Stimulated activated CD4-positive, alpha-beta T cell treated with anti-CD3 and anti-CD28 coated beads, Interleukin-12 subunit alpha, Interleukin-12 subunit beta, amount 100 ng/mL, for 48 hours (primary cell): Measurements from ENCODE around the gene CCDC195.

Experiments
- DNase-seq, 3 donors: peaks; one replicate each; pipeline ENCODE4 v3.0.0-alpha.2; 2020; ENCODE audit warnings: low read depth in 2 of 3, low spot score in 1 of 3

The CCDC195 gene

GRCh38 chr2:224716201-224716600 lies at the start of gene CCDC195:
CCDC195 (minus strand) TSS chr2:224716365; CDS start chr2:224716365, 0 bp downstream.
- no peak for DNase-seq

GRCh38 chr2:224764565-224765236 lies 48.5 kb upstream of the CCDC195 start:
- no peak for DNase-seq

GRCh38 chr2:224757934-224758548 lies 41.9 kb upstream of the CCDC195 start:
- DNase-seq = no peak

- no peak for DNase-seq
Measured at GRCh38 chr2:224753743-224754540, 37.8 kb upstream of the CCDC195 start.

GRCh38 chr2:224751996-224752698 lies 36.0 kb upstream of the CCDC195 start:
- no peak for DNase-seq

GRCh38 chr2:224749136-224749535 lies 33.0 kb upstream of the CCDC195 start:
- DNase-seq = no peak

- DNase-seq = no peak
Measured at GRCh38 chr2:224747765-224748164, 31.6 kb upstream of the CCDC195 start.

GRCh38 chr2:224736227-224736626 lies 20.1 kb upstream of the CCDC195 start:
- DNase-seq = no peak

- DNase-seq = no peak
Measured at GRCh38 chr2:224734949-224735348, 18.8 kb upstream of the CCDC195 start.

- no peak for DNase-seq
Measured at GRCh38 chr2:224731665-224732064, 15.5 kb upstream of the CCDC195 start.

- no peak for DNase-seq
Measured at GRCh38 chr2:224729435-224729834, 13.3 kb upstream of the CCDC195 start.

GRCh38 chr2:224724331-224724730 lies 8.2 kb upstream of the CCDC195 start:
- DNase-seq = no peak

- DNase-seq = no peak
Measured at GRCh38 chr2:224723586-224724217, 7.5 kb upstream of the CCDC195 start.

- no peak for DNase-seq
Measured at GRCh38 chr2:224722770-224723169, 6.6 kb upstream of the CCDC195 start.

GRCh38 chr2:224722250-224722649 lies 6.1 kb upstream of the CCDC195 start:
- no peak for DNase-seq

GRCh38 chr2:224716921-224717320 lies 756 bp upstream of the CCDC195 start:
- no peak for DNase-seq

- no peak for DNase-seq
Measured at GRCh38 chr2:224711859-224712665, 4.1 kb downstream of the CCDC195 start.

GRCh38 chr2:224711381-224711780 lies 4.8 kb downstream of the CCDC195 start:
- no peak for DNase-seq

GRCh38 chr2:224709301-224709700 lies 6.9 kb downstream of the CCDC195 start:
- DNase-seq = no peak

GRCh38 chr2:224694502-224694901 lies 21.7 kb downstream of the CCDC195 start:
- no peak for DNase-seq
